ENCODE measurements around the gene KIR3DL2.
A peak's percentile ranks its signal among the peaks of the same experiment; 100 is the strongest.
"Not testable (repeated sequence)": the region's sequence is repeated elsewhere in the genome, so short reads cannot be mapped to it uniquely, and the experiment has no call there.

Gene KIR3DL2

GRCh38 chr19:54859421-54859820 lies 9.2 kb downstream of the KIR3DL2 start:
- H3K27ac ChIP-seq, H3K4me3 ChIP-seq: not testable (repeated sequence)

DNA sequence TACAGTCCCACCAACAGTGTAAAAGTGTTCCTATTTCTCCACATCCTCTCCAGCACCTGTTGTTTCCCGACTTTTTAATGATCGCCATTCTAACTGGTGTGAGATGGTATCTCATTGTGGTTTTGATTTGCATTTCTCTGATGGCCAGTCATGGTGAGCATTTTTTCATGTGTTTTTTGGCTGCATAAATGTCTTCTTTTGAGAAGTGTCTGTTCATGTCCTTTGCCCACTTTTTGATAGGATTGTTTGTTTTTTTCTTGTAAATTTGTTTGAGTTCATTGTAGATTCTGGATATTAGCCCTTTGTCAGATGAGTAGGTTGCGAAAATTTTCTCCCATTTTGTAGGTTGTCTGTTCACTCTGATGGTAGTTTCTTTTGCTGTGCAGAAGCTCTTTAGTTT lies 13.2 kb downstream of the KIR3DL2 start:
- not testable (repeated sequence) for H3K27ac ChIP-seq, H3K4me3 ChIP-seq

DNA sequence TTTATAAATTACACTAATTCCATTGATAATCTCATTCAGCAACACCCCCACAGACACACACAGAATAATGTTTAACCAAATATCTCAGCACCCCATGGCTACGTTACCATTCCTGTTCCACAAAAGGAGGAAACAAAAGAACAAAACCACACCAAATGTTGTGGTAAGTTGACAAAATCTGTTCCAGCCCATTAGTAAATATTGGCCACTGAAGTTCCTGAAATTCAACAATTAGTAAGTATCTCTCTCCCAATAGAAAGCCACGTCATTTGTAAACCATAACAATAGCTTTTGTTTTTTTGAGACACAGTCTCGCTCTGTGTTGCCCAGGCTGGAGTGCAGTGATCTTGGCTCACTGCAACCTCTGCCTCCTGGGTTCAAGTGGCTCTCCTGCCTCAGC lies 21.5 kb downstream of the KIR3DL2 start:
- Histone ChIP-seq H3K27ac (no peak overlapping the region), H3K4me3 (no peak overlapping the region)

GRCh38 chr19:54873990-54874389 lies 23.7 kb downstream of the KIR3DL2 start, which contains the start of gene FCAR:
TSS of gene FCAR (plus strand) at chr19:54874235. CDS start at chr19:54874290, 55 bp downstream.
- peak within 1 kb of the TSS in 4 of 21 experiments; percentile 1 to 54 (median 28) for H3K27ac ChIP-seq

GRCh38 chr19:54875506-54875905 lies 25.3 kb downstream of the KIR3DL2 start:
- peak overlapping the region in 2 of 21 experiments; percentile 5 to 50 for H3K27ac ChIP-seq
- H3K4me3 ChIP-seq, result peak overlapping the region in 1 of 7 experiments; percentile 1

More at GRCh38 chr19:54873990-54874389, 23.7 kb downstream of the KIR3DL2 start, which contains the start of gene FCAR:
- H3K4me3 ChIP-seq, result no peak within 1 kb of the TSS

DNA sequence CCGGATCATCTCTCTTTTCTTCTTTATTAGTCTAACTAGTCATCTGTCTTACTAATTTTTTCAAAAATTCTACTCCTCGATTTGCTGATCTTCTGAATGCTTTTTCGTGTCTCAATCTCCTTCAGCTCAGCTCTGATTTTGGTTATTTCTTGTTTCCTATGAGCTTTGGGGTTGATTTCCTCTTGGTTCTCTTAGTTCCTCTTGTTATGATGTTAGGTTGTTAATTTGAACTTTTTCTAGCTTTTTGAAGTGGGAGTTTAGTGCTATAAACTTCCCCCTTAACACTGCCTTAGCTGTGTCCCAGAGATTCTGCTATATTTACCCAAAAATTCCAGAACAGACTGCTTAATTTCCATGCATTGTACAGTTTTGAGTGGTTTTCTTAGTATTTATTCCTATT lies 27.2 kb downstream of the KIR3DL2 start:
- Histone ChIP-seq H3K27ac (no peak overlapping the region), H3K4me3 (no peak overlapping the region)

- H3K4me3 ChIP-seq, result no peak overlapping the region
- no peak overlapping the region for H3K27ac ChIP-seq
Observed at GRCh38 chr19:54881884-54882283, 31.6 kb downstream of the KIR3DL2 start.

DNA sequence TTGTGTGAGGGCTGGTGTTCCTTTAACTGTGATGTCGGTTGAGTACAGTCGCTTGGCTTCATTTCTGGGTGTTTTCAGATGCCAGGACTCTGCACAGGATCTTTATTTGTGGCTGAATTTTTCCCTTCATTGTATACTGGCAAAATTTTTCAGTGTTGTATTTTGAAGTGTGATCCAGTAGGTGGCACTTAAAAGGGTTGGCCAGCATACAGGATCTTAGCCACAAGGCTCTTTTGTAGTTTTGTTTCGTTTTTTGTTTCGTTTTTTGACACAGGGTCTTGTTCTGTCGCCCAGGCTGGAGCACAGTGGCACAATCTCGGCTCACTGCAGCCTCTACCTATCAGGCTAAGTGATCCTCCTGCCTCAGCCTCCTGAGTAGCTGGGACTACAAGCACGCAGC lies 32.5 kb downstream of the KIR3DL2 start:
- no peak overlapping the region for H3K27ac ChIP-seq

DNA sequence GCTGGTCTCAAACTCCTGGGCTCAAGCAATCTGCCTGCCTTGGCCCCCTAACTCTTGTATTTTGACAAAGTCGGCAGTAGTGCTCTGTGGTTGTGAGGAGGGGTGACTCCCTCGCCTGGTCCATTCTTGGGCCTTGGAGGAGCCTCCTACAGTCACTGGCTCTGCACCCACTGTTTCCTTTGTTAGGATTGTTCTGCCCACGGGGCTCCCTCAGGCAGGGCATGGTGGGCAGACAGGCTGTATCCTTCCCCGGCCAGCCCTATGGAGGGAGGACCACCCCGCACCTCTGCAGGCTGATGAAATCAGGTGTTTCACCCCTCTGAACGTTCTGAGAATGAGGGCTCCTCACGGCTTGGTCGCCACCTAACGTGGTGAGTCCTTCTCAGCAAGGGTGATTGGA lies 33.0 kb downstream of the KIR3DL2 start:
- no peak overlapping the region for H3K27ac ChIP-seq
- H3K4me3 ChIP-seq, result no peak overlapping the region

More for the DNA sequence above, 32.5 kb downstream of the KIR3DL2 start:
- H3K4me3 ChIP-seq, result no peak overlapping the region

DNA sequence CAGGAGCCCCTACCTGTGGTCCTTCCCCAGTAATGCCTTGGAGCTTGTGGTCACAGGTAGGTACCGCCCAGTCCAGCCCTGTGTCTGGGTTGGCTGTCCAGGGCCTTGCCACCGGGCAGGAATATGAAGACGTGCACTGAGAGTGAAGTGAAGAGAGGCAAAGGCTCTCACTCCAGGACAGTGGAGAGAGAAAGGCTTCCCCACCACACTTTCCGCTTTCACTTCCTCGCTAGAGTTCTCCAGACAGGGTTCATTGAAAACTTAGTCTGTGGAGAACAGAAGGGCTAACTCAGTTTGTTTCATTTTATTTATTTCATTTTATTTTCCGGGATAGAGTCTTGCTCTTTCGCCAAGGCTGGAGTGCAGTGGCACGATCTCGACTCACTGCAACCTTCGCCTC lies 38.0 kb downstream of the KIR3DL2 start:
- H3K4me3 ChIP-seq, result no peak overlapping the region
- H3K27ac ChIP-seq, result no peak overlapping the region

- H3K4me3 ChIP-seq, result no peak overlapping the region
- H3K27ac ChIP-seq, result no peak overlapping the region
Observed at GRCh38 chr19:54889566-54889965, 39.3 kb downstream of the KIR3DL2 start.

- Histone ChIP-seq H3K4me3 (no peak overlapping the region), H3K27ac (no peak overlapping the region)
Observed at GRCh38 chr19:54893406-54893805, 43.2 kb downstream of the KIR3DL2 start.

DNA sequence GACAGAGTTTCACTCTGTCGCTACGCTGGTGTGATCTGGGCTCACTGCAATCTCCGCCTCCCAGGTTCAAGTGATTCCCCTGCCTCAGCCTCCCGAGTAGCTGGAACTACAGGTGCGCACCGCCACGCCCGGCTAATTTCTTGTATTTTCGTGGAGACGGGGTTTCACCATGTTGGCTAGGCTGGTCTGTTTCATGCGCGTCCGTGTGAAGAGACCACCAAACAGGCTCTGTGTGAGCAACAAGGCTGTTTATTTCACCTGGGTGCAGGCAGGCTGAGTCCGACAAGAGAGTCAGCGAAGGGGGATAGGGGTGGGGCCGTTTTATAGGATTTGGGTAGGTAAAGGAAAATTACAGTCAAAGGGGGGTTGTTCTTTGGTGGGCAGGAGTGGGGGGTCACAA lies 43.9 kb downstream of the KIR3DL2 start:
- H3K27ac ChIP-seq, H3K4me3 ChIP-seq: not testable (repeated sequence)

DNA sequence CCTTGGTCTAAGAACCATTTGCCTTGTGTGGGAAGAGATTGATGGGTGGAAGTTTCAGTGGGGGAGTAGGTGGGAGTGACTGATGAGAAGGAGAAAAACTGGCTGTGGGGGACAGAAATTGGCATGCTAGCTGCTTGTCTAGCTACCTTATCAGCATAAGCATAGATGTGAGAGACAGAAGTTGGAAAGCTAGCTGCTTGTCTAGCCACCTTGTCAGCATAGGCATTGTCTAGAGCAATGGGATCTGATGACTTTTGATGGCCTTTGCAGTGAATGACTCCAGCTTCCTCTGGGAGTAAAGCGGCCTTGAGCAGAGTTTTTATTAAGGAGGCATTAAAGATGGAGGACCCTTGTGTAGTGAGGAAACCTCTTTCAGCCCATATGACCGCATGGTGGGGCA lies 45.8 kb downstream of the KIR3DL2 start:
- no peak overlapping the region for H3K4me3 ChIP-seq
- H3K27ac ChIP-seq, result no peak overlapping the region

- H3K27ac ChIP-seq, H3K4me3 ChIP-seq: not testable (repeated sequence)
Observed at GRCh38 chr19:54898685-54899084, 48.4 kb downstream of the KIR3DL2 start.

GRCh38 chr19:54899646-54900045 lies 49.4 kb downstream of the KIR3DL2 start:
- H3K4me3 ChIP-seq, H3K27ac ChIP-seq: not testable (repeated sequence)

GRCh38 chr19:54901153-54901552 lies 50.9 kb downstream of the KIR3DL2 start:
- H3K4me3 ChIP-seq, H3K27ac ChIP-seq: not testable (repeated sequence)

- no peak overlapping the region for H3K4me3 ChIP-seq
- H3K27ac ChIP-seq, result no peak overlapping the region
Observed at GRCh38 chr19:54902061-54902460, 51.8 kb downstream of the KIR3DL2 start.

DNA sequence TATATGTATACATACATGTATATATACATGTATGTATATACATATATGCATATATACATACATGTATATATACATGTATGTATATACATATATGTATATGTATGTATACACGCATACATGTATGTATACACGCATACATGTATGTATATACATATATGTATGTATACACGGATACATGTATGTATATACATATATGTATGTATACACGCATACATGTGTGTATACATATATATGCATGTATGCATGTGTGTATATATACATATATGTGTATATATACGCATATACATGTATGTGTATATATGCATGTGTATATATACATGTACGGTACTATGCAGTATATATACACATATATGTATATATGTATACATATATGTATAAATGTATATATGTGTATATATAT lies 53.1 kb downstream of the KIR3DL2 start:
- Histone ChIP-seq H3K4me3 (no peak overlapping the region), H3K27ac (no peak overlapping the region)

GRCh38 chr19:54904261-54904660 lies 54.0 kb downstream of the KIR3DL2 start:
- not testable (repeated sequence) for H3K27ac ChIP-seq, H3K4me3 ChIP-seq

GRCh38 chr19:54905421-54905802 lies 55.2 kb downstream of the KIR3DL2 start:
- no peak overlapping the region for H3K27ac ChIP-seq
- no peak overlapping the region for H3K4me3 ChIP-seq

DNA sequence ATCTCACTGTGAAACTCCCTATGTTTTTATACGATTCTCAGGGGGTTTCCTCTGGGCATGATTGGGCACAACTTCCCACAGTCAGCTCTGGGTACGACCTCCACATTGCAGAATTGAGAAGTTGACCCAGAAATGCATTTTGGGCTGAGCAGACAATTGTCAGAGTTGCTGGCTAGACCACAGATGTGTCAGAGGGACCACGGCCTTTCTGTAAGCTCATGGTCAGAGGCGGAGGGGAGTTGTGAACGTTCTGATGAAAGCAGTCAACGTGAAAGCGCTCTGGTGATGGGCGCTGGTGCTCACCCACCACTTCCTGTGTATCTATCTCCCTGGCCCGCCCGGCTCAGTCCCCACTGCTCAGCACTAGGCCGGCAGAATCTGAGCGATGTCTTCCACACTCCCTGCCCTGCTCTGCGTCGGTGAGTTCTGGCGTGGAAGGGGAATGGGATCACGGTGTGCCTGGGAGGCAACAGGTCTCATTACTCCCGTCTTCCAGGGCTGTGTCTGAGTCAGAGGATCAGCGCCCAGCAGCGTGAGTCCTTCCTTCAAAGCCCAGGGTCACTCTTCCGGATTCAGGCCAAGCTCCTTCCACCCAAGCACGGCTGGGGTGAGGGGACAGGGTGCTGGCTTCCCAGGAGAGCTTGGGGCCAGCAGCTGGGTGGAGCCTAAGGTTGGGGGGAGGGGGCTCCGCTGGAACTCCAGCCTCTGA lies 55.7 kb downstream of the KIR3DL2 start, which contains the start of gene NCR1:
Gene NCR1, plus strand, starts transcription at position 346 of the 709 bp plus-strand sequence. Its CDS starts 40 bp downstream, at position 386.
- Histone ChIP-seq H3K4me3 (peak within 1 kb of the TSS in 1 of 7 experiments; percentile 2), H3K27ac (peak within 1 kb of the TSS in 1 of 21 experiments; percentile 46)

All from skin epidermis (tissue), 12 donors.